GM19438 (cell line): ENCODE results near the gene DCC.
"Not testable (repeated sequence)": the region's sequence is repeated elsewhere in the genome, so short reads cannot be mapped to it uniquely, and the experiment has no call there.

Source experiments
- ATAC-seq: cut with Tn5 transposase; IDR thresholded peaks from one replicate; pipeline ENCODE4 v1.9.1; 2021; ENCODE audit warnings: low read depth; ENCODE audit not compliant: unreplicated experiment

DCC gene

DNA sequence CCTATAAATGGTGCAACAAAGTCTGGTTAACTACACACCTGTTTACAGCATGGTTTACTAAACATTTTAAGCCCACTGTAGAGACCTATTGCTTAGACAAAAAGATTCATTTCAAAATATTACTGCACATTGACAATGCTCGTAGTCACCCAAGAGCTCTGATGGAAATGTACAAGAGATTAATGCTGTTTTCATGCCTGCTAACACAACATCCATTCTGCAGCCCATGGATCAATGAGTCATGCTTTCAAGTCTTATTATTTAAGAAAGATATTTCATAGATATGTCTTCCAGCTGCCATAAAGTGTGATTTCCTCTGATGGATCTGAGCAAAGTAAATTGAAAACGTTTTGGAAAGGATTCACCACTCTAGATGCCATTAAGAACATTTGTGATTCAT lies 1103.3 kb downstream of the DCC start:
- ATAC-seq = no peak

DNA sequence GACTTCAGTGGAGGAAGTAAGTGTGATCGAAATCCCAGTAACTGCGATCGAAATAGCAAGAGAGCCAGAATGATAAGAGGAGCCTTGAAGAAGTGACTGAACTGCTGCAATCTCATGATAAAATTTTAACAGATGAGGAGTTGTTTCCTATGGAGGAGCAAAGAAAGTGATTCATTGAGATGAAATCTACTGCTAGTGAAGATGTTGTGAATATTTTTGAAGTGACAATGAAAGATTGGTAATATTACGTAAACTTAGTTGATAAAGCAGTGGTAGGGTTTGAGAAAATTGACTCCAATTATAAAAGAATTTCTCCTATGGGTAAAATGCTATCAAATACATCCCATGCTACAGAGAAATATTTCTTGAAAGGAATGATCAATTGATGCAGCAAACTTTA lies 1103.8 kb downstream of the DCC start:
- ATAC-seq = no peak

DNA sequence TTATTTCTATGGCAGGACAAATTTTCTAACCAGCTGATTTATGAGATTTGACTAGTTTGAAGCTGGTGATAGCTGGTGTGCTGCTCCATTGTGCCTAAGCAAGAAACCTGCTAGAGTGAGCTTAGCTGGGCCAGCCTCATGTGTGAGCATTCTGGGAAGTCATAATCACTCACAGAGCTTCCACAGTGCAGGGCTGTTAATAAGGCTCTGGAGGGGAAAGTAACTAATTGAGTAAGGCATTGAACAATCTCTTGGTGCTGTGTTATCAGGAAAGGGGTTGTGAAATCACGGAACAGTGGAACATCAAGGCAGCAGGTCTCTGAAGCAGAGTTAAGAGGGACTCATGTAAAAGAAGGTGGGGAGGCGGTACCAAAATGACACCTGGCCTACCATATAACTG lies 1111.9 kb downstream of the DCC start:
- ATAC-seq = no peak

DNA sequence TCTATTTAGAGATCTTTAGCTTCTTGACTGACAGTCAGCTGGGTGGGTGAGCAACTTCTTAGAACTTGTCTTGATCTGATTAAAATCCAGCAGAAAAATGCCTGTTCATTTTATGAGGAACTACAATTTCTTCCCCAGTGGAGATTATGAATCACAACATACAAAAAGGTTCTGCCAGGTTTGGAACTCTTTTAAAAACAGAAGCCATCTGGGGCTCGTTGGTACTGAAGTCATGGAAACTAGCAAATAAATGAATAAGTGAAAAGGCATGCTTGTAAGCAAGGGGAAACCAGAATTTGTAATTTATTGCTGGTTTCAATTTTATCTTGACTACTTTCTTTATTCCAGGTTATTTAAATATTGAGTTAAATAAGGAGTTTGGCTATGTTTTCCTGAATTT lies 1117.1 kb downstream of the DCC start:
- ATAC-seq = no peak

DNA sequence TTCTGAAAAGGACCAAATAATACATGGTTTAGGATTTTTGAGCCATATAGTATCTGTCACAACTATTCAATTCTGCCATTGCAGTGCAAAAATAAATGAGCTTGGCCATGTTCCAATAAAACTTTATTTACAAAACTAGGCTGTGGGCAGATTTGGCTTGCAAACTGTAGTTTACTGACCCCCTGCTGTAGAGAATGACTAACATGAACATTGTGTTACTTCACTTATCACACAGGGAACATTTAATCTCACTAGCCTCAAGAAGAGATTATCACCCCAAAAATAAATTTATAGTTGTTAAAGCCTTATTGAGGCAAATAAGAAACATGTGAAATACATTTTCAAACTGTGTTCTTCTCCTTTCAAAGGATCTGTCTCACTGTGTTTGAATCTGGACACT lies 1118.3 kb downstream of the DCC start:
- no peak for ATAC-seq

DNA sequence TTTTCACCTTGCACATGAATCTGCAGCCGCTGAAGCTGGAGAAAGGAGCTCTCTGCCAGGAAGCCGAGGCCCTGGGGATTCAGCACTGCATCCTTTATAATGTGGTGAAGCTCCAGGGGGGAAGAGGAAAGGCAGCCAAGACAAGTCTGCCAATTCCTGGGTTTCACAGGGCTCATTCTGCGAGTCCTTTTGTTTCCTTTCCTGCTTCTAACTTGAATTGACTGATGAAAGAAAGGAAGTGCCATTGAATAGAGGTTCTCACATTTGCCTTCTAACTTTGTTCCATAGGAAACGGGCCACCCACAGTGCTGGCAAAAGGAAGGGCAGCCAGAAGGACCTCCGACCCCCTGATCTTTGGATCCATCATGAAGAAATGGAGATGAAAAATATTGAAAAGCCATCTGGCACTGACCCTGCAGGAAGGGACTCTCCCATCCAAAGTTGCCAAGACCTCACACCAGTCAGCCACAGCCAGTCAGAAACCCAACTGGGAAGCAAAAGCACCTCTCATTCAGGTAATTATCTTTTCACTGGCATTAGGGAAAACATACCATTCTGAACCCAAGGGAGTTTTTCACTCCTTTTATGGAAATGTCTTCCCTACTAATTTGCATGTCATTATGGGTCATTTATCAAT lies 1119.1 kb downstream of the DCC start:
- ATAC-seq = no peak

DNA sequence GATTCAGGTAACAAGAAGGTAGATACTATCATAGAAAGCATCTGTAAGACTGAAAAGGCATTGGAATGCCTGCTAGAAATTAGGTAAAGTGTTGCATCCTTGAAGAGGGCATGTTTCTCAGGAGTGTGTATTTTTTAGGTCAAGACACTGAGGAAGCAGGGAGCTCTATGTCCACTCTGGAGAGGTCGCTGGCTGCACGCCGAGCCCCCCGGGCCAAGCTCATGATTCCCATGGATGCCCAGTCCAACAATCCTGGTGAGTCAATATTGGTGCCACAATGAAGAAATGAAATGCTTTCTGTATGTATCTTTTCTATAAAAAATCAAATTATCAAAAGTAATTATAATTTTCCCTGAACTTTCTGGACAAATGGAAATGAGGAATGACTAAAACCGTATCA lies 1127.8 kb downstream of the DCC start:
- ATAC-seq = no peak

DNA sequence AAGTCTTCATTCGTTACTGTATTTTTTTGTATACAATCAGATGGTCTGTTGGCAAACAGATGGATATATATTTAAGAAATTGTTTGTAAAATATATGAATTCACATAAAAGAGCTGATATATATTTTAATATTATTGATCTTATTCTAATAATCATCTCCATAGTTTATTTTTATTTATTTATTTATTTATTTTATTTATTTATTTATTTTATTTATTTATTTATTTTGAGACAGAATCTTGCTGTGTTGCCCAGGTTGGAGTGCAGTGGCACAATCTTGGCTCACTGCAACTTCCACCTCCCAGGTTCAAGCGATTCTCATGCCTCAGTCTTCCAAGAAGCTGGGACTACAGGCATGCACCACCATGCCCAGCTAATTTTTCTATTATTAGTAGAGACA lies 1128.2 kb downstream of the DCC start:
- not testable (repeated sequence) for ATAC-seq

DNA sequence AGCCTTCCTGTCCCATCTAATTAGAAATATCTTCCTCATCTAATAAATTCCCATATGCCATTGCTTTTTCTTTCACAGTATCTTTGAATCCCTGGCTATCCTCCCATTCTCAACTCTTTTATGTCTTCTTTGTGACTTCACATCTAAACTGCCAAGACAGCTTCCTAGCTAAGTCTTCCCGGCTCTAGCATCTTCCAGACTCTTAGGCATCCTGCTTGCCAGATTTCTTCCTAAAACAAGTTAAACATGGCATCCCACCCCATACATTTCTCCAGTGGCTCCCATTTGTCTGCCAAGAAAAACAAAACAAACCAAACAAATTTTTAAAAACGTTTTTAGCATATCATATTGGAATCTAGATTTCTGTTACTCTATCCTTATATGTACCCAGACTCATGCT lies 1132.5 kb downstream of the DCC start:
- ATAC-seq = no peak

DNA sequence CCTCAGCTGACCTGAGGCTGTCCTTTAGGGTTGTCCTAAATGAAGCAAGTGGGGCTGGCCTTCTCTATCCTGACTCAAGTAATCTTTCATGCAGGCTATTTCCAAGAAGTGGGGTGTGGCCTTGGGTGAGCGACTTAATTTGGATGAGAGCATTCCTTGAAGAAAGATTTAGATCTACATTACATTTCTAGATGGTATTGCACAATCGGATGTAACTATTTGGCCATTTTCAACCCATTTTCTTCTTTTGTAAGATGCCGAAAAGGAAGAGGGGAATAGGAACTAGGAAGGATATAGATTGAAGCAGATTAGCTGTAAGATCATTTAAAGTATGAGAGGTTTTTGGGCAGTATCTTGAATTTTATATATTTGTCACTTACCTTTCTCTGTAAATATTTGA lies 1138.2 kb downstream of the DCC start:
- no peak for ATAC-seq

DNA sequence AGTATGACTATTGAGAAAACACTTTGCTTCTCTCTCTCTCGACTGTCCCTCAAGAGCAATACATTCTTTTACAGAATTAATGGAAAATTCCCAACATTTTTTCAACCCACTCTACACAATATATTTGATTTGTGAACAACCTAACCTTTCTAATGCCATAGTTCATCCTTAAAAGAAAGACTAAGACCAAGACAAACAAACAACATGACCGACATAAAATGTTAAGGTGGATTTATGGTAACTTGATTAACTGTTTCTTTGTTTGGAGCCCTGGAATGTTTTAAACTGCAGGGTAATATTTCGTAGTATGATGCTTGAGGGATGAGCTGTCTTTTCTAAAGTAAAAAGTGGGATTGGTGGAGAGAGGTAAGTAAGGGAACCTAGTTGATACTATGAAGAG lies 1146.3 kb downstream of the DCC start:
- no peak for ATAC-seq

DNA sequence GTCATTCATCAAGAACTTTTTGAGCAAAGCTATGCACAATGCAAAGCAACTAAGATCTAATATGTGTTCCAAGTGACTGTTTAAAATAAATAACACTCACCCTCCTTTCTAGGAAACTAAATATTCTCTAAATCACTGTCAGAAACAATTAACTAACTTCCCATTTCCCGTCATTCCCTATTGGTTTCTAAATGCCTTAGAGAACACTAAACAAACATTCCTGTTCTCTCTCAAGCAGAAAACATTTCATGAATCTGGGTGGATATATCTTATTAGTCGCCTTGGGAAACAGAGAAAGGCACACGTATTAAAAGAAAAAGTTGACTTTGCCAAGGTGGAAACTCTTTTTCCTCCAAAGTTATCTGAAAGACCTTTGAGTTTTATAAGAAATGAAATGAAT lies 1149.3 kb downstream of the DCC start:
- no peak for ATAC-seq

DNA sequence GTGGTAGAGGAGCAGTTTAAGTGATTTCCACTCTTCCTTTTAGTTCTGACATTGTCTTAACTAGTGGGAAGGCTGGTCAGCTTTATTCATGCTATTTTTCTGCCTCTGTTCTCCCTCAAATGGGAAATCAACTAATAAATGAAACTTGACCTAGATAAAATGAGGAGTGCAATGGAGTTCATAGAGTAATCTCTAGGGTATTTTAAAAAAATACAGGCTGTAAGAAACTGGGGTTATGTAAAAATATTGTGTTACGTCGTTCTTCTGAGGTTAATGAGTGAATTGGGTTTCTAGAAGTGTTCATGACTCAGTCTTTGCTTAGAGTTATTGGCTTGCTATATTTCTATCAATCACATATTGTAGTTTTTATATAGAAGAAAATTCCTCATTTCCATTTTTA lies 1150.0 kb downstream of the DCC start:
- ATAC-seq = no peak

DNA sequence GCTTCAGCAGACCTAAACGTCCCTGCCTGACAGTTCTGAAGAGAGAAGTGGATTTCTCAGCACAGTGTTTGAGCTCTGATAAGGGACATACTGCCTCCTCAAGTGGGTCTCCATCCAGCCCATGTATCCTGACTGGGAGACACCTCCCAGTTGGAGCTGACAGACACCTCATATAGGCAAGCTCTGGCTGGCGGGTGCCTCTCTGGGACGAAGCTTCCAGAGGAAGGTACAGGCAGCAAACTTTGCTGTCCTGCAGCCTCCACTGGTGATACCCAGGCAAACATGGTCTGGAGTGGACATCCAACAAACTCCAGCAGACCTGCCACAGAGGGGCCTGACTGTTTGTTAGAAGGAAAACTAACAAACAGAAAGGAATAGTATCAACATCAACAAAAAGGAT lies 1156.0 kb downstream of the DCC start:
- ATAC-seq = no peak

DNA sequence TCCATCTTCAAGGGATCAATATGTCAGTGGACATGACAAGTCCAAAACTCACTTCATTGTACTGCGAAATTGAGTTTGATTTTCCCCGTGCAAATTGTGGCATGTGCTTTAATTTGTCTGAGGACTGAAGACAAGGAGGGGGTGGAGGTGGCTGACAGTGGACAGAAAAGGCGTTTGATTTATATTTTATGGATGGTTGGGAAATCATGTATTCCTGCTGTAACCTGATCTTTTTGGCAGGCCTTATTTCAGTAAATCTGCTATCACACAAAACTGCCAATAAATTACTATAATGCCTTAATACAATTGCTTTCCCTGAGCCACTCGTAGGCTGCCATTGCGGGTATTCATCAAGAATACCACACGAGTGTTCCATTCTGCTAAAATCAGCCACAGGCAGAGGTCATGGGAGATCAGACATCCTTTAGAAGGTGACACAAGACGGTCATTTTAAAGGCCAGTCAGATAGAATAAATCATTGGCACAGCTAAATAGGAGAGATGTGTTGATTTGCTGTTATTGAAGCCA lies 1164.0 kb downstream of the DCC start:
- no peak for ATAC-seq

DNA sequence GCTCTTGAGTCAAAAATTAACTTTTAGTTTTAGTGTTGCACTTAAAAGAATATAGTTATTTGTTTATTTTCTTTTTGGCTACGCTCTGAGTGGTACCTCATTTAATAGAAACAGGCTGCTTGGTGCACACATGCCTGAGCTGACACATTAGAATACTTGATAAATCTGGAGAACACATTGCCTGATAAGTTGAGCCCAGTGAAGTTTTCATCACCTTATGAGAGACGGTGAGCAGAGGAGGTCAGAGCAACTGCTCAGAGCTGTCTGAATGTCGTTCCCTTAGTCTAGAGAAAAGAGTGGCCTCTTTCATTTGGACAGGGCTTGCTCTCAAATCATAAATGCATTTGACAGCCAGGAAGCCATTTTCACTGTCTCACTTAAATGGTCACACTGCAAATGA lies 1168.5 kb downstream of the DCC start:
- no peak for ATAC-seq

DNA sequence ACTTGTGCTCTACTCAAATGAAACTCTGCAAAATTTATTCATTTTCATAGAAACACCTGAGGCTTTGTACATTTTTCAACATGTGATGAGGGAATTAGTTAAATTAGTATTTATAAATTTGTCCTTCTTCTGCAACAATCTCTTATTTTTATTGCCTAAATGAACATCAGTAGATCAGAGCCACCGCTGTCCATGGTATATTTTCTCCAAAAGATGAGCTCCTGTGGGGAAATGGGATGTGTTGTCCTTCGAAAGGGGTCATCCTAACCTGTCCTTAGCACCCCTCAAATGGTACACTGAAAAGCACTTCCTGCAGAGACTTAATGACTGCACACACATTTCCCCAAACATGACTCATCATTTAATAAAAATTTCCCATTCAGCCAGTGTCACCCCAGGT lies 1169.9 kb downstream of the DCC start:
- ATAC-seq = no peak

DNA sequence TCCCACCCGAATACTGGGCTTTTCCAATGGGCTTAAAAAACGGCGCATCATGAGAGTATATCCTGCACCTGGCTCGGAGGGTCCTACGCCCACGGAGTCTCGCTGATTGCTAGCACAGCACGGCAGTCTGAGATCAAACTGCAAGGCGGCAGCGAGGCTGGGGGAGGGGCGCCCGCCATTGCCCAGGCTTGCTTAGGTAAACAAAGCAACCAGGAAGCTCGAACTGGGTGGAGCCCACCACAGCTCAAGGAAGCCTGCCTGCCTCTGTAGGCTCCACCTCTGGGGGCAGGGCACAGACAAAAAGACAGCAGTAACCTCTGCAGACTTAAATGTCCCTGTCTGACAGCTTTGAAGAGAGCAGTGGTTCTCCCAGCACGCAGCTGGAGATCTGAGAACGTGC lies 1171.7 kb downstream of the DCC start:
- not testable (repeated sequence) for ATAC-seq

DNA sequence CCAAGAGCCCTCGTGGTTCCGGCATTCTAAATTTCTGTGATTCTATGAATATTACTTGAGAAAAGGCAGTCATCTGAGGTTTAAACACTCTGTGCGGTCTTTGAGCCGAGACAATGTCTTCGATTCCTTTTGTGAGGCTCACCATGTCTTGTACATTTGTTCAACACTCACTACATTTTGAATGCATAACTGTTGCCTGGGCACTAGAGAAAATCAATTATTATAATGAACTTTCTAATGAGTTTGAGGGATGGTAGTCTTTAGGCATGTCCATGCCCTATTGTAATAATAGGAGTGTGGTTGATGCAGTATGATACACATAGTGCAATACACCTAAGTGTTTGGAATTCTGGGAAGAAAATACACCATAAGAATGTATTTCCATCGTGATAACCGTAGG lies 1181.1 kb downstream of the DCC start:
- no peak for ATAC-seq

DNA sequence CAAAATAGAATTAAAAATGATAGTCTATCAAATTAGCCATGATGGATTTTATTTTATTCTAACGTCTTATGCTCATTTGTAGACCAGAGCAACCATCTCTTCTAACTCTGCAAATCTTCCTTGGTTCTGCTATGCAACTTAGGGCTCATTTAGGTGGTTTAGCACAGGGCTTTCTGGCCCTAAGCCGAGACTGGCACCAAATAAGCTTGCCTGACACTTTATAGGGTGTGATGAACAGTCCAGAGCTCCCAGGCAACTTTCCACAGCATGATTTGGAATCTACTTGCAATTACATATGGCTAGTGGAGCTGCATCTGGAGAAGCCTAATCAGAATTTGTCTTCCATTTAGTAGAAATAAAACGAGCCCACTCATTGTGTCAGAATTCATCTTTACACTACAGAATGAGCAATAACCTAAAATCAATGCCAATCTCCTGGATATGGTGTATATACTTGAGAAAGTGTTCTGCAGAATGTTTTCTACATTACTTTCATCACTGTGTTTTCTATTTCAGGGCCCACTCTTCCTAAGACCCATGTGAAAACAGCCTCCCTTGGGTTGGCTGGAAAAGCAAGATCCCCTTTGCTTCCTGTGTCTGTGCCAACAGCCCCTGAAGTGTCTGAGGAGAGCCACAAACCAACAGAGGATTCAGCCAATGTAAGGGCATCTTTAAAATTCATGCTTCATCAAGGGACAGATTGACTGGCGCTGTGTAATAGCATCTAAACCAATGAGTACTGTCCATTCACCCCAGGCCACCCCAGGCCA lies 1186.3 kb downstream of the DCC start:
- ATAC-seq = no peak

DNA sequence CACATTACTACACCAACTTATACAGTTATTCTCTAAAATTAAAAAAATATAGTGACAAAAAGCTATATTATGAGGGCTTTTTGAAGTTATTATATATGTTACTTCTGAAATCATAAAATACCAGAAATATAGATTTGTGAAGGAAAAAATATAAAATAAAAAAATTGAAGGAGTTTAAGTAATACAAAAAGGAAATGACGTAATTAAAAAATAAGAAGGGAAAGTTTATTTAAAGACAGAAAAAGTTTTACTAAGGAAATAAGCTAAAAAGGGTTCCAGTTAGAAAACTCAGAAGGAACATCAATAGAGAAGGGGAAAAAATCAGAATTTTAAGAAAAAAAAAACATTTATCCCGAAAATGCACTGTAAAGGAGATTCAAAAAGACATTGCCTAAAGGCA lies 1187.4 kb downstream of the DCC start:
- no peak for ATAC-seq

DNA sequence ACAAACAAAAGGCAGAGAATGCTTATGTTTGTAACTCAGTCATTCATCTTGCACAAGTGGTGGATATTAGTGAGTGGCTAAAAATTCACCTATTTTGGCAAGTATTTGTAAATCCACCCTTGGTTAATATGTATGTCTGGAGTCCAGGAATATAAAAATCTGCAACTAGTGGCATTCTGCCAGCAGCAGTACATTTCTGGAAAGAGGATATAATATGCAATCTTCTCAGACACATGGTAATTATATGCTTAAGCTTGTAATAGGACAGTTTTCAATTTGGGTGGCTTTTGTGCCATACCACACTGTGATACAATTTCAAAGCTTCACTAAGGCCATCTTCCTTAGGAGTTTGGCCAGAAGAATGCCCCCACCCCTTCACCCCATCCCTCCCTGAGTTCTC lies 1191.2 kb downstream of the DCC start:
- ATAC-seq = no peak
